Measurements from ENCODE around the gene SYK. TPM values are rescaled to one million over a fixed set of nuclear protein-coding genes. Genes with fewer than 3 reads are reported as not detected.

The SYK gene
- total RNA-seq, 4 donors from 2014 or later: 10.2 to 72.4 (median 25.9) TPM

DNA sequence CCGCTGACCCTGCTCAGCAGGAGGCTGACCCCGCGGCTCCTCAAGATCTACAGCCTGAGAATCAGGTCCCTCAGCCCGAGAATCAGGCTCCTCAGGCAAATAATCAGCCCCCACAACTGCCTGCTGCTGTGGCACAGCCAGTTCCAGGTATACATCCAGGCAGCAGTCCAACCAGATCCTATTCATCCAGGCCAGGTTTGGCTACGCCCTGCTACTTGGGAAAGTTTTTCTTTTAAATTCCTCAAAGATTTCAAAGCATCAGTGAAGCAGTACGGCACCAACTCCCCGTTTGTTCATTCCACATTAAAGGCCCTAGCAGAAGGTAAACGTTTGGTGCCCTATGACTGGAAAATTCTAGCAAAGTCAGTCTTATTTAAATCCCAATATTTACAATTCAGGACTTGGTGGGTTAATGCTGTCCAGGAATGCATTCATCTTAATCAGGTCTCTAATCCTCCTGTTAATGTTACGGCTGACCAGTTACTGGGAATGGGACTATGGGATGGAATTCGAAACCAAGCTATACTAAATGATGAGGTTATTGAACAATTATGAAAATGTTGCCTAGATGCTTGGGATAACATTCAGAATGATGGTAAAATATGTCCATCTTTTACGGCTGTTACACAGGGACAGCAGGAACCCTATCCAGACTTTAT lies 102.3 kb downstream of the SYK start:
- TF ChIP-seq, protein P1, sequence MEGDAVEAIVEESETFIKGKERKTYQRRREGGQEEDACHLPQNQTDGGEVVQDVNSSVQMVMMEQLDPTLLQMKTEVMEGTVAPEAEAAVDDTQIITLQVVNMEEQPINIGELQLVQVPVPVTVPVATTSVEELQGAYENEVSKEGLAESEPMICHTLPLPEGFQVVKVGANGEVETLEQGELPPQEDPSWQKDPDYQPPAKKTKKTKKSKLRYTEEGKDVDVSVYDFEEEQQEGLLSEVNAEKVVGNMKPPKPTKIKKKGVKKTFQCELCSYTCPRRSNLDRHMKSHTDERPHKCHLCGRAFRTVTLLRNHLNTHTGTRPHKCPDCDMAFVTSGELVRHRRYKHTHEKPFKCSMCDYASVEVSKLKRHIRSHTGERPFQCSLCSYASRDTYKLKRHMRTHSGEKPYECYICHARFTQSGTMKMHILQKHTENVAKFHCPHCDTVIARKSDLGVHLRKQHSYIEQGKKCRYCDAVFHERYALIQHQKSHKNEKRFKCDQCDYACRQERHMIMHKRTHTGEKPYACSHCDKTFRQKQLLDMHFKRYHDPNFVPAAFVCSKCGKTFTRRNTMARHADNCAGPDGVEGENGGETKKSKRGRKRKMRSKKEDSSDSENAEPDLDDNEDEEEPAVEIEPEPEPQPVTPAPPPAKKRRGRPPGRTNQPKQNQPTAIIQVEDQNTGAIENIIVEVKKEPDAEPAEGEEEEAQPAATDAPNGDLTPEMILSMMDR (IDR thresholded peaks at IDR 0.05; ENCODE audit: low read depth): no peak

DNA sequence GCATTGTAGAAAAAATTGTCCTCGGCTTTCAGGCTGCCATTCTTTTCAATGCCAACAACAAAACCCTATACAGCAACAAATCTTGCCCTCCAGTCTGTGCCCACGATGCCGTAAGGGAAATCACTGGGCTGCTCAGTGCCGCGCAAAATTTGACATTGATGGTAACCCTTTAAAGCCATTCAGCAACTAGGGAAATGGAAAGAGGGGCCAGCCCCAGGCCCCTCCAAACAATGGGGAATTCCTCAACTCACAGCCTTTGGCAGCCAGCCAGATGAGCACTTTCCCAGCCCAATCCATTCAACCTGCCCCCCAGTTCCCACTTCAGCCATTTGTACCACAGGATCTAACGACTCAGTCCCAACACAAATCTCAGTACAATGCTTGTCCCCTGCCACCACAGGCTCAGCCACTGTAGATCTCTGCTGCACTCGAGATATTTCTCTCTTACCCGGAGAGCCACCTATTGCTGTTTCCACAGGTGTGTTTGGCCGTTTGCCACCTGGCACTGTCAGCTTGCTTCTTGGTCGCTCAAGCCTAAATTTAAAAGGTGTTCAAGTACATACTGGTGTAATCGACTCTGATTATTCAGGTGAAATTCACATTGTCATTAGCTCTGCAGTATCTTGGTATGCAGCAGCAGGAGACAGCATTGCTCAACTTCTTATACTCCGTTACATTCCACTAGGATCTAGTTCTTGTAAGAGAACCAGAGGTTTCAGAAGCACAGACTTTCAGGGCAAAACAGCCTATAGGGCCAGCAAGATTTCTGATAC lies 103.3 kb downstream of the SYK start:
- TF ChIP-seq, protein P1 (IDR thresholded peaks at IDR 0.05; ENCODE audit: low read depth): no peak

DNA sequence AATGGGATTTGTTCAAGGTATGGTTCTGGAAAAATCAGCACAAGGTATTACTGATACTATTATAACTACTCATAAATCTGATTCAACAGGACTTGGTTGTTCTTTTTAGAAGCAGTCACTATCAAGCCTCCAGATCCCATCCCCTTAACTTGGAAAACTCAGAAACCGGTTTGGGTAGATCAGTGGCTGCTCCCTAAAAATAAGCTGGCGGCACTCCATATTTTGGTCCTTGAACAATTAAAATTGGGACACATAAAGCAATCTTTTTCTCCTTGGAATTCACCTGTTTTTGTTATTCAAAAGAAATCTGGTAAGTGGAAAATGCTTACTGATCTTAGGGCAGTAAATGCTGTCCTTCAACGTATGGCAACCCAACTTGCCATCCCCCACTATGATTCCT lies 104.2 kb downstream of the SYK start:
- TF ChIP-seq, protein P1 (IDR thresholded peaks at IDR 0.05; ENCODE audit: low read depth): no peak

DNA sequence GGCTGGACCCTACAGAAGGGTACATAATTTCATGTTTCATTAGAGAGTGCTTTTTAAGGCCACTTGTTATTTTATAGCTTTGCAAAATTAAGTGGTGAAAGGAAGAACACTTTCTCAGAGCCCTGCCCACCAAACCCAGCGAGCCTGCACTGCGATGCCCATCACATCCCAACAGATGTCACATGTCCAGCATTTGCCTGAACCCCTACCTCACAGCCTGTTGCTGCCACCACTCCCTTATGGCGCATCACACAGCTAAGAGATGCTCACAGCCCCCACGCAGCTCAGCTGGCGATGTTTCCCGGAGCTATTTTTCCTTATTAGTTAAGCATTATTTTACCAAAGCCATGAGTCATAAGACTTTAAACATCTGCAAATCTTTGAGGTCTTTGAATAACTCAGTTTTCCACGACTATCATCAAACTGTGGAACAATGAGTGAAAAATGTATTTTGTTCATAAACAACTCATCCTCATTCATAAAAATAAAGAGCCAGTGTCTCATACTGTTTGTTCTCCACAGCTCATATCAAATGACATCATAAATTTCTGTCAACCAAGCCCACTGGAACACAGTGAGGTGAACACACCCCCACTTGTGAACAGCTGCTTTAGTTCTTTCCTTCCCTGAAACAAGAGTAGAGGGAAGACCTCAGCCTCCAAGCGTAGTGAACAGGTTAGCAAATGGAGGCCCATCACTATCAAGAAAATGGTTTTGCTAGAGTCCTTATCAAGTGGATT lies 104.9 kb downstream of the SYK start:
- TF ChIP-seq, protein P1 (IDR thresholded peaks at IDR 0.05; ENCODE audit: low read depth): no peak

DNA sequence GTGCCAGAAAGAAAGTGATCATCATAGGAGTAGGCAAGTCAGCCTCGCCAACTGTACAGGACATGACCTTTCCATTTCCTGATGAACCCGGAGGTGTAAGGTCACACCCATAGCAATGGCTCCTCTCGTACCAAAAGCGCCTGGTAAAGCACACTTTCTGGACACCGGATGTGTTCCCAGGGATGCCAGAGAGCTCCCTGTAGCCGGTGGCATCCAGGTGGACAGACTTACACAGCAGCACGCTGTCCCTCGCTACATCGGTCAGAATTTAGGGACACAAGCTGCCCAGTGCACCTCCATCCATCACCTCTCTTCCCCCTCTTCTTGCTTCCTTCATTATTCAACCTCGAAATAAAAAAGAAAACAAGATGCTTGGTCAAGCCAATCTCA lies 105.4 kb downstream of the SYK start:
- TF ChIP-seq, protein P1 (IDR thresholded peaks at IDR 0.05; ENCODE audit: low read depth): no peak

DNA sequence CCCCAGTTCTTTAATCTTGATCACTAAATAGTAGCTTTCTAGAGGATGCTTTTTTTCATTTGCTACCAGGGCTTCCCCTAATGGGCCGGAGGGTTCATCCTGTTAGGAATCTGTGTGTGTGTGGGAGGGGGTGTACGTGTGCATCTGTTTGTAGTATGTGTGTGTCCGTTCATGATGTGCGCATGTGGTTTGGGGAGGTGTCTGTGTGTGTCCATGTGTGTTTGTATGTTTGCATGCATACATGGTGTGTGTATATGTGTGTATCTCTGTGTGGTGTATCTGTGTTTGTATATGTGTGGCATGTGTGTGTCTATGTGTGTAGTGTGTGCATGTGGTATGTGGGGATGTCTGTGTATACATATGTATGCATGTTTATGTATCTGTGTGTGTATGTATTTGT lies 106.2 kb downstream of the SYK start:
- TF ChIP-seq, protein P1 (IDR thresholded peaks at IDR 0.05; ENCODE audit: low read depth): no peak

DNA sequence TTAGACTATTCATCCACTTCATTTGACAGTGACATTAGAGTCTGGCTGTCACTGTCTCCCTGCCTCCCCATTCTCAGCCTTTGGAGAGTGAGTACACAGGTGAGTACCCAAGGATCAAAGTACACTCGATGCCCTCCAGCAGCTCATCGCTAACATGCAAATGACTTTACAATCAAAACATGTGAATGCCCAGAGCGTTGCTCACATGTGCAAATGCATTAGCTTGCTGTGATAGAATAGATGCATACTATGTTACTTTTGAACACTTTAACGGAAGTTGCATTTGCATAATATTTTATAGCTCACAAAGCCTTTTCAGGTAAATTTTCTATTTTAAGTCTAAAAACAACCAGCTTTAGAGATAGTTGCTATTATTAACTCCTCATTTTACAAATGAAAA lies 107.6 kb downstream of the SYK start:
- TF ChIP-seq, protein P1 (IDR thresholded peaks at IDR 0.05; ENCODE audit: low read depth): no peak
